GM12874 (cell line): ENCODE results near the gene CCDC30.

Source experiments
- TF ChIP-seq, protein P1 (sequence below): IDR thresholded peaks from 2 replicates; pipeline ENCODE4 v1.5.1; 2011; ENCODE audit warnings: low read depth, mild to moderate bottlenecking, control low read depth, low read length, moderate library complexity; ENCODE audit not compliant: insufficient read depth

Gene CCDC30

DNA sequence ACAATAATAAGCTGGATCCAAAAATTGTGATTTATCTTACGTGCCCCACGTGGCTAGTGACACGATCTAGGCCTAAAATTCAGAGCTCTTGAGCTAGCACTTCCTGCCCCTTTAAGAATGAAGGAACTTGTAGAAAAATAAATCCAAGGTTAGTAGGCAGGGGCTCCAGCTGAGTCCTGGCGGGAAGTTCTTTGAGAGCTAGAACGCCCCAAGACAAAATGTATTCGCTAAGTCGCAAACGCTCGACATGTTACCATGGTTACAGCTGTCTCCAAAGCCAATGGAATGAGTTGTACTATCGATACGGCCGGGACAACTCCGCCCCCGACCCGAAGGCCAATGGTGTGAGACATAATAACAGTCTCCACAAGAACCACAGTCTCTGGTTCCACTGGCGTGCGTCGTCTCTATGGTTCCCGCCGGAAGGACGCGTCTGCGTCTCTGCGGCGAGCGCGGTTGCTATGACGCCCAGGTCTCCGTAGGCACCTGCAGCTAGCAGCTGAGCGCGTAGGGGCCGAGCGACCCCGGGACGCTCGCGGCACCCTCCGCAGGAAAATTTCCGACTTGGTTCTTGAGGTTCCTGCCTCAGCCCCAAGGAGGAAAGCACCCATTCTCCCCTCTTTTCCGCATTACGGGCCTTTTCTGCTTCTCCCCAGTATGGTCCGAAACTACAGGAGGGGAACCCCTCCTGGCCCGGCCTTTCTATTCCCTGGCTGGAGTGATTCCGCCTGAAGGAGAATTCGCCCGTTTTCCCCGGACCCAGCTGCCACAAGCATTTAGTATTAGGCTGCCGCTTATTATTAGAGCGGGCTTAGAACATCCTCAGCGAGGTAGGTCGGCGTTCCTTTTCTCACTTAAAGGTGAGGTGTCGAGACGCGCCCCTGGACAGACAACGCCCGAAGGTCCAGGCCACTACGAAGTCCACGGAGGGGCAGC is at the start of gene CCDC30:
Gene CCDC30 (plus strand): TSS at position 459 of the 936 bp plus-strand sequence. CDS start 17,266 bp downstream, outside the sequence.
- TF ChIP-seq, protein P1, sequence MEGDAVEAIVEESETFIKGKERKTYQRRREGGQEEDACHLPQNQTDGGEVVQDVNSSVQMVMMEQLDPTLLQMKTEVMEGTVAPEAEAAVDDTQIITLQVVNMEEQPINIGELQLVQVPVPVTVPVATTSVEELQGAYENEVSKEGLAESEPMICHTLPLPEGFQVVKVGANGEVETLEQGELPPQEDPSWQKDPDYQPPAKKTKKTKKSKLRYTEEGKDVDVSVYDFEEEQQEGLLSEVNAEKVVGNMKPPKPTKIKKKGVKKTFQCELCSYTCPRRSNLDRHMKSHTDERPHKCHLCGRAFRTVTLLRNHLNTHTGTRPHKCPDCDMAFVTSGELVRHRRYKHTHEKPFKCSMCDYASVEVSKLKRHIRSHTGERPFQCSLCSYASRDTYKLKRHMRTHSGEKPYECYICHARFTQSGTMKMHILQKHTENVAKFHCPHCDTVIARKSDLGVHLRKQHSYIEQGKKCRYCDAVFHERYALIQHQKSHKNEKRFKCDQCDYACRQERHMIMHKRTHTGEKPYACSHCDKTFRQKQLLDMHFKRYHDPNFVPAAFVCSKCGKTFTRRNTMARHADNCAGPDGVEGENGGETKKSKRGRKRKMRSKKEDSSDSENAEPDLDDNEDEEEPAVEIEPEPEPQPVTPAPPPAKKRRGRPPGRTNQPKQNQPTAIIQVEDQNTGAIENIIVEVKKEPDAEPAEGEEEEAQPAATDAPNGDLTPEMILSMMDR, result no peak

DNA sequence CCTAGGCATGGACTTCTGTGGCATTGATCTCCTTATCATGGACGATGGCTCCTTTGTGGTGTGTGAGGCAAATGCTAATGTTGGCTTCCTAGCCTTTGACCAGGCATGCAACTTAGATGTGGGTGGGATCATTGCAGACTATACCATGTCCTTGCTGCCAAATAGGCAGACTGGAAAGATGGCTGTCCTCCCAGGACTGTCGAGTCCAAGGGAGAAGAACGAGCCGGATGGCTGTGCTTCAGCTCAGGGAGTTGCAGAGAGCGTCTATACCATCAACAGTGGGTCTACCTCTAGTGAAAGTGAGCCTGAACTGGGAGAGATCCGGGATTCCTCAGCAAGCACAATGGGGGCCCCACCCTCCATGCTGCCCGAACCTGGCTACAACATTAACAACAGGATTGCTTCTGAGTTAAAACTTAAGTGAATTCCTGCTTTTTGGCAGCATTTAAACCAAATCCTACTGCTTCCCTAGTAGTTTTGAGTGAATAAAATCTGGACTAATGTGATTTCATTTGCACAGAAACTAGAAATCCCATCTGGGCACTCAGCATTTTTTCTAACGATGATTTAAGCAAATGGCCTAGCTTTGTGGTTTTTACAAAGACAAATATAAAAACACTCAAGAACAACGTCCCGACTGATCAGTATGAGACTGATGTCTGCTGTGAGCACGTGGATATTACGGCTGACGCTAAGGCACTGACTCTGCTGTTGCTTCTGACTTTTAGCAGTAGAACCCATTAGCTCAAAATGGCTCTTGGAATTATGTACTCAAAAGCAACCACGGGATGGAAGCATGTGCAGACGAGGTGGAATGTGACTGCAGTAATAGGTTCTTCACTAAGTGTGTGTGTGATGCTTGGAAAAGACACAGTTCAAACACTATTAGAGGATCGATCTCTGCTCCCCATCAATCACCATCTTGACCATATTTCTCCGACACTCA is 48.3 kb upstream of the CCDC30 start:
- TF ChIP-seq, protein P1, result no peak

DNA sequence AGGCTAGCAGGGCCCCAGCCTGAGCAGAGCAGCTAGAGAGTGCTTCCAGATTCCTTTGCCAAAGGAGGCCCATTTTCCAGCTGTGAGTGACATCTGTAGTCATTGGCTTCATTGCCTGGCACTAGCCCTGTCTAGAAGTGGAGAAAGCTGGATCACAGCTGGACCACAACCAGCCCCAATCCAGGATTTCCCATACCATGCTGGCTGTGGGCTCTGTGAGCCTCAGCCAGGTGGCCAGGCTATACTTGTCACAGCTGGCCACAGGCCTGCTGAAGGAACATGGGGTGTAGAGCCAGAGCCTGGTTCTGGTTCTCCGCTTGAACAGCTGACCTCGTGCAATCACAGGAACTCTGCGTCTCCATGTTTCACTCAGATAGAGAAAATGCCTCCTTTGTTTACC is 45.9 kb upstream of the CCDC30 start:
- TF ChIP-seq, protein P1, result no peak

DNA sequence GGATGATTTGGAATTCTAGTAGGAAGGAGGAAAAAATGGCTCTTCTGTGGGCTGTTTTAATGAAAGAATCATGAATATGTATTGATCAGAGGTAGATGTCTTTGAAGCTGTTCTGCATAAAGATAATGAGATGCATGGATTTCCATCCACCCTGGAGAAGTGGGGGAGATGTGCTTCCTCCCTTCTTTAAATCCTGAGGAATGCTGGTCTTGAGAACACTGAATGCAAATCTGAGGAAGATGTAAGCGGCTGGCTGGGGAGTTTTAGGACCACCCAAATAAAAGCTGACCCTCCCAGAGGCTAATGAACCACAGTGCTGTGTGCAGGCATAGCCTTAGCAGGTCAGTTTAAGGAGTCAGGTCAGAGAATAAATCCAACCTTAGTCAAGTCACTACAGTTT is 44.6 kb upstream of the CCDC30 start:
- TF ChIP-seq, protein P1, result no peak

DNA sequence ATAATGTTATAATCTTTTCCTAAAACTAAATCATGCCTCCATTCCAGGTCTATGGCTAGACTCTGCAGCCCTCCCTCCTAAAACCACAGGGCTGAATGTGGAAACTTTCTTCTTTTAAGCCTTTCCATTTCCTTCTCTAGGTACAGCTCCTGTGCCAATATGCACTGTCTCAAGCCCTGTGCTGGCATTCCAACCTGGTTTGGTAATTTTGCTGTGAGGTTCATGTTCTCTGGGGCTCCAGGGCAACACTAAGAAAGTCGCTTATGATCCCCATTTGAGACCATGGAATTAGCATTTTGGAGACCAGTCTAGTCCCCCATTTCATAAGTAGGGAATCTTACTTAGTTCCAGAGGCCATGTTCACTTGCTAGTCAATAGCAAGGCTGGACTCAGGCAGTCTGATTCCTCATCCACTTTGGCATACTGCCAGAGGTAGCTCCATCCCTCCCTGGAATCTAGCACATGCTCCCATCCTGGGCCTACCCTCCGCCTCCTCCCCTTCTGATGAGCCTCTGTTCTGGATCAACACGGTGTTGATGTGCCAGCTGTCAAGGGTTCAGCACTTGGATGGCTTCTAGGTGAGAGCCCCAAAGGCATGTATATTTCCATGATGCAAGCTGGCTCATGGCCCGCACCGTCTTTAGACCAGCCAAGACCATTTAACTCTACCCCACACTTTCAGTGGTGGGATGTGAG is 43.8 kb upstream of the CCDC30 start:
- TF ChIP-seq, protein P1, result no peak

DNA sequence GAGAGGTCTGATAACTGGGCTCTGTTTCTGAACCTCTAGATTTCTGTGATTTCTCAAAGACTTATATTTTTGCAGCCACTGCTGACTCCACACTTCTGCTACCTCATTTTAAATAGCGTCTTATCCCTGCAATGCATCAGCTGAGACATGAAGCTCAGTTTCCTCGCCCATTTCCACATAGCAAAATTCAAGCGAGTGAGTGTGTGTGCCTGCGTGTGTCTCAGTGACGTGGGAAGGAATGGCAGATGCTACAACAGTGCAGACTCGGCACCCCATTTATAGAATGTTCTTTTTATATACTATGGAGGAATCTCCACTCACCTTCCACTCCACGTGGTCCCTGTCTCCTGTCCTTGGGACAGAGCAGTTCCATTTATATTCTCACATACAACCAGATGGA is 43.0 kb upstream of the CCDC30 start:
- TF ChIP-seq, protein P1, result no peak
